ENCODE measurements around the gene MYO15B.
"Not testable (repeated sequence)": the region's sequence is repeated elsewhere in the genome, so short reads cannot be mapped to it uniquely, and the experiment has no call there.

Gene MYO15B

GRCh38 chr17:75571885-75572215, 15.8 kb upstream of the MYO15B start:
- Histone ChIP-seq H3K36me3 (ENCODE audit: control insufficient read depth, low read depth, low read length) (no peaks in the 10 kb centered on the region), H3K4me1 (ENCODE audit: control insufficient read depth, low read depth, low read length) (no peaks in the 10 kb centered on the region), H3K9ac (ENCODE audit: low read length) (no peak overlapping the region), H3K27ac (ENCODE audit: low read length) (no peak overlapping the region), H3K27me3 (ENCODE audit: control insufficient read depth, insufficient read depth, low read length) (no peaks in the 10 kb centered on the region), H3K4me3 (ENCODE audit: low read length) (no peak overlapping the region), H3K9me3 (ENCODE audit: control insufficient read depth, low read depth, low read length) (no peaks in the 10 kb centered on the region)

- Histone ChIP-seq H3K4me1 (ENCODE audit: control insufficient read depth, low read depth, low read length) (no peaks in the 10 kb centered on the region), H3K4me3 (ENCODE audit: low read length) (no peak overlapping the region), H3K9ac (ENCODE audit: low read length) (no peak overlapping the region), H3K27ac (ENCODE audit: low read length) (no peak overlapping the region), H3K36me3 (ENCODE audit: control insufficient read depth, low read depth, low read length) (no peaks in the 10 kb centered on the region), H3K9me3 (ENCODE audit: control insufficient read depth, low read depth, low read length) (no peaks in the 10 kb centered on the region), H3K27me3 (ENCODE audit: control insufficient read depth, insufficient read depth, low read length) (no peaks in the 10 kb centered on the region)
Observed at GRCh38 chr17:75572713-75573539, 14.7 kb upstream of the MYO15B start.

- H3K9ac ChIP-seq (ENCODE audit: low read length) = no peak overlapping the region
- no peaks in the 10 kb centered on the region for H3K4me1 ChIP-seq (ENCODE audit: control insufficient read depth, low read depth, low read length)
- H3K4me3 ChIP-seq (ENCODE audit: low read length) = no peak overlapping the region
- H3K27me3 ChIP-seq (ENCODE audit: control insufficient read depth, insufficient read depth, low read length) = no peaks in the 10 kb centered on the region
- no peaks in the 10 kb centered on the region for H3K36me3 ChIP-seq (ENCODE audit: control insufficient read depth, low read depth, low read length)
- H3K27ac ChIP-seq (ENCODE audit: low read length) = no peak overlapping the region
- H3K9me3 ChIP-seq (ENCODE audit: control insufficient read depth, low read depth, low read length) = no peaks in the 10 kb centered on the region
Observed at GRCh38 chr17:75573540-75573957, 14.1 kb upstream of the MYO15B start.

DNA sequence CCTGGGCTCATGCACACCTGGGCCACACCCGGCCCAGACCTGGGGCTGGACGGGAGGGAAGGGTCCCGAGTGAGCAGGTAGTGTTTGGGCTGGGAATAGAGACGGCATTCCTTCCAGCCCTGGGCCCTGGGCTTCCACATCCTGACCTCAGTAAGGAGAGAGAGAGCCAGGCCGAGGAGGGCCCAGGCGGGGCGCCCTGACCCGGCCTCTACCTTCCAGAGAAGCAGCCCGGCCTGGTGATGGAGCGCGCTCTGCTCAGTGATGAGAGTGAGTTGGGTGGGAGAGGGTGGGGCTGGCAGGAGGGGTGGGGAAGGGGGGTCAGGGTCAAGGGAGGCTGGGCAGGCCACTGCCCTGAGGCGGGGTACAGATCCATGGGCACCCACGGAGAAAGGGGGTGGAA, 13.6 kb upstream of the MYO15B start:
- no peaks in the 10 kb centered on the region for H3K9me3 ChIP-seq (ENCODE audit: control insufficient read depth, low read depth, low read length)
- H3K4me3 ChIP-seq (ENCODE audit: low read length) = no peak overlapping the region
- H3K36me3 ChIP-seq (ENCODE audit: control insufficient read depth, low read depth, low read length) = no peaks in the 10 kb centered on the region
- H3K27me3 ChIP-seq (ENCODE audit: control insufficient read depth, insufficient read depth, low read length) = no peaks in the 10 kb centered on the region
- no peaks in the 10 kb centered on the region for H3K4me1 ChIP-seq (ENCODE audit: control insufficient read depth, low read depth, low read length)
- H3K9ac ChIP-seq (ENCODE audit: low read length) = no peak overlapping the region
- H3K27ac ChIP-seq (ENCODE audit: low read length) = no peak overlapping the region

GRCh38 chr17:75574404-75575036, 13.1 kb upstream of the MYO15B start:
- H3K9ac ChIP-seq (ENCODE audit: low read length) = no peak overlapping the region
- H3K36me3 ChIP-seq (ENCODE audit: control insufficient read depth, low read depth, low read length) = no peaks in the 10 kb centered on the region
- H3K4me1 ChIP-seq (ENCODE audit: control insufficient read depth, low read depth, low read length) = no peaks in the 10 kb centered on the region
- no peak overlapping the region for H3K4me3 ChIP-seq (ENCODE audit: low read length)
- H3K27ac ChIP-seq (ENCODE audit: low read length) = no peak overlapping the region
- no peaks in the 10 kb centered on the region for H3K9me3 ChIP-seq (ENCODE audit: control insufficient read depth, low read depth, low read length)
- no peaks in the 10 kb centered on the region for H3K27me3 ChIP-seq (ENCODE audit: control insufficient read depth, insufficient read depth, low read length)

- Histone ChIP-seq H3K9me3 (ENCODE audit: control insufficient read depth, low read depth, low read length) (no peaks in the 10 kb centered on the region), H3K27me3 (ENCODE audit: control insufficient read depth, insufficient read depth, low read length) (no peaks in the 10 kb centered on the region), H3K27ac (ENCODE audit: low read length) (no peak overlapping the region), H3K36me3 (ENCODE audit: control insufficient read depth, low read depth, low read length) (no peaks in the 10 kb centered on the region), H3K4me1 (ENCODE audit: control insufficient read depth, low read depth, low read length) (no peaks in the 10 kb centered on the region), H3K4me3 (ENCODE audit: low read length) (no peak overlapping the region), H3K9ac (ENCODE audit: low read length) (no peak overlapping the region)
Observed at GRCh38 chr17:75575197-75575596, 12.4 kb upstream of the MYO15B start.

DNA sequence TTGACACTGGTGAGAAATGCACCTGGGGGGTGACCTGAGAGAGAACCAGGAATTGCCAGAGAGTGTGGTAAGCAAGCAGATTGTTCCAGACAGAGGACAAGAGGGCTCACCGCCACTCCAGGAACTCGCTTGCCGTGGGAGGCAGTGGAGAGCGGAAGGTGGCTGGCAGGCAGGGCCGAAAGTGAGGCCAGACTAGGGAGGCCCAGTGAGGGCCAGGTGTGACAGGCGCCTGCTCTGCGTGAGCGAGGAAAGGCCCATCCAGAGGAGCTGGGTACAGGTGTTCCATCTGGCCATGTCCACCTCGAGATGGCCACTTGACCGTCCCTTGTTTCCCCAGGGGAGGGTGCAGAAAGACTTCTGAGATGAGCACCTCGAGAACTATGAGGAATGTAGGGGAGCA, 11.9 kb upstream of the MYO15B start:
- Histone ChIP-seq H3K9me3 (ENCODE audit: control insufficient read depth, low read depth, low read length) (no peaks in the 10 kb centered on the region), H3K9ac (ENCODE audit: low read length) (no peak overlapping the region), H3K27me3 (ENCODE audit: control insufficient read depth, insufficient read depth, low read length) (no peaks in the 10 kb centered on the region), H3K4me1 (ENCODE audit: control insufficient read depth, low read depth, low read length) (no peaks in the 10 kb centered on the region), H3K36me3 (ENCODE audit: control insufficient read depth, low read depth, low read length) (no peaks in the 10 kb centered on the region), H3K27ac (ENCODE audit: low read length) (no peak overlapping the region), H3K4me3 (ENCODE audit: low read length) (no peak overlapping the region)

DNA sequence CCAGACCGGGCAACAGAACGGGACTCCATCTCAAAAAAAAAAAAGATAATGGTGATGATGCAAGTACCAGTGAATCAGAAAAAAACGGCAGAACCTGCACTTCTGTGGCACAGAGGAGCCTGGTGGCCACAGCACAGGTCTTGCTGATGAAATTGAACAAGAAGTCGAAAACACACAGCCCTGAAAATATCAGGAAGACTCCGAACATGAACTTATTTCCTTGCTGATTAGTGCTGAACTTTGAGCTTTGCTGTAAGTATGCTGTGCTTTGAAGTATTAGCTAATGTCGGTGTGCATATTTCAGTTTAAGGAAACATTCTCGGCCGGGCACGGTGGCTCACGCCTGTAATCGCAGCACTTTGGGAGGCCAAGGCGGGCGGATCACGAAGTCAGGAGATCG, 10.9 kb upstream of the MYO15B start:
- Histone ChIP-seq H3K27ac (ENCODE audit: low read length) (no peak overlapping the region), H3K4me1 (ENCODE audit: control insufficient read depth, low read depth, low read length) (no peaks in the 10 kb centered on the region), H3K27me3 (ENCODE audit: control insufficient read depth, insufficient read depth, low read length) (no peaks in the 10 kb centered on the region), H3K4me3 (ENCODE audit: low read length) (no peak overlapping the region), H3K36me3 (ENCODE audit: control insufficient read depth, low read depth, low read length) (no peaks in the 10 kb centered on the region), H3K9ac (ENCODE audit: low read length) (no peak overlapping the region), H3K9me3 (ENCODE audit: control insufficient read depth, low read depth, low read length) (no peaks in the 10 kb centered on the region)

GRCh38 chr17:75581121-75581725, 6.4 kb upstream of the MYO15B start:
- H3K27me3 ChIP-seq (ENCODE audit: control insufficient read depth, insufficient read depth, low read length); H3K27ac ChIP-seq (ENCODE audit: low read length); H3K4me3 ChIP-seq (ENCODE audit: low read length); H3K4me1 ChIP-seq (ENCODE audit: control insufficient read depth, low read depth, low read length); H3K36me3 ChIP-seq (ENCODE audit: control insufficient read depth, low read depth, low read length); H3K9me3 ChIP-seq (ENCODE audit: control insufficient read depth, low read depth, low read length); H3K9ac ChIP-seq (ENCODE audit: low read length): not testable (repeated sequence)

DNA sequence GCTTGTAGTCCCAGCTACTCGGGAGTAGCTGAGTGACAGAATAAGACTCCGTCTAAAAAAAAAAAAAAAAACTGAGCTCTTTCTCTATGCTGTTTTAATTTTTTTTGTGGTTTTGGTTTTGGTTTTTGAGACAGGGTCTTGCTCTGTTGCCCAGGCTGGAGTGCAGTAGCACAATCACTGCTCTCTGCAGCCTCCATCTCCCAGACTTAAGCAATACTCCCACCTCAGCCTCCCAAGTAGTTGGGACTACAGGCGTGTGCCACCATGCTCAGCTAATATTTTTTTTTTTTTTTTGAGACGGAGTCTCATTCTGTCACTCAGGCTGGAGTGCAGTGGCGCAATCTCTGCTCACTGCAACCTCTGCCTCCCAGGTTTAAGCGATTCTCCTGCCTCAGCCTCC, 4.4 kb upstream of the MYO15B start:
- H3K9me3 ChIP-seq (ENCODE audit: control insufficient read depth, low read depth, low read length); H3K4me1 ChIP-seq (ENCODE audit: control insufficient read depth, low read depth, low read length); H3K9ac ChIP-seq (ENCODE audit: low read length); H3K27me3 ChIP-seq (ENCODE audit: control insufficient read depth, insufficient read depth, low read length); H3K4me3 ChIP-seq (ENCODE audit: low read length); H3K27ac ChIP-seq (ENCODE audit: low read length); H3K36me3 ChIP-seq (ENCODE audit: control insufficient read depth, low read depth, low read length): not testable (repeated sequence)

- Histone ChIP-seq H3K36me3 (ENCODE audit: control insufficient read depth, low read depth, low read length) (no peaks in the 10 kb centered on the region), H3K27me3 (ENCODE audit: control insufficient read depth, insufficient read depth, low read length) (no peaks in the 10 kb centered on the region), H3K9me3 (ENCODE audit: control insufficient read depth, low read depth, low read length) (no peaks in the 10 kb centered on the region), H3K4me3 (ENCODE audit: low read length) (no peak overlapping the region), H3K4me1 (ENCODE audit: control insufficient read depth, low read depth, low read length) (no peaks in the 10 kb centered on the region), H3K9ac (ENCODE audit: low read length) (no peak overlapping the region), H3K27ac (ENCODE audit: low read length) (no peak overlapping the region)
Observed at GRCh38 chr17:75584849-75585175, 2.8 kb upstream of the MYO15B start.

- H3K9me3 ChIP-seq (ENCODE audit: control insufficient read depth, low read depth, low read length) = no peaks in the 10 kb centered on the region
- no peaks in the 10 kb centered on the region for H3K27me3 ChIP-seq (ENCODE audit: control insufficient read depth, insufficient read depth, low read length)
- no peak overlapping the region for H3K27ac ChIP-seq (ENCODE audit: low read length)
- peak overlapping the region; percentile 40 for H3K4me3 ChIP-seq (ENCODE audit: low read length)
- no peaks in the 10 kb centered on the region for H3K36me3 ChIP-seq (ENCODE audit: control insufficient read depth, low read depth, low read length)
- H3K4me1 ChIP-seq (ENCODE audit: control insufficient read depth, low read depth, low read length) = no peaks in the 10 kb centered on the region
- H3K9ac ChIP-seq (ENCODE audit: low read length) = no peak overlapping the region
Observed at GRCh38 chr17:75588596-75589011, 1.0 kb downstream of the MYO15B start.
